HG03159 (cell line): ENCODE data around the gene PIK3C3.
"Not testable (repeated sequence)": the region's sequence is repeated elsewhere in the genome, so short reads cannot be mapped to it uniquely, and the experiment has no call there.

Experiments
- ATAC-seq: cut with Tn5 transposase; IDR thresholded peaks from one replicate; pipeline ENCODE4 v1.9.1; 2021; ENCODE audit warnings: mild to moderate bottlenecking, moderate library complexity; ENCODE audit not compliant: unreplicated experiment

PIK3C3 gene

DNA sequence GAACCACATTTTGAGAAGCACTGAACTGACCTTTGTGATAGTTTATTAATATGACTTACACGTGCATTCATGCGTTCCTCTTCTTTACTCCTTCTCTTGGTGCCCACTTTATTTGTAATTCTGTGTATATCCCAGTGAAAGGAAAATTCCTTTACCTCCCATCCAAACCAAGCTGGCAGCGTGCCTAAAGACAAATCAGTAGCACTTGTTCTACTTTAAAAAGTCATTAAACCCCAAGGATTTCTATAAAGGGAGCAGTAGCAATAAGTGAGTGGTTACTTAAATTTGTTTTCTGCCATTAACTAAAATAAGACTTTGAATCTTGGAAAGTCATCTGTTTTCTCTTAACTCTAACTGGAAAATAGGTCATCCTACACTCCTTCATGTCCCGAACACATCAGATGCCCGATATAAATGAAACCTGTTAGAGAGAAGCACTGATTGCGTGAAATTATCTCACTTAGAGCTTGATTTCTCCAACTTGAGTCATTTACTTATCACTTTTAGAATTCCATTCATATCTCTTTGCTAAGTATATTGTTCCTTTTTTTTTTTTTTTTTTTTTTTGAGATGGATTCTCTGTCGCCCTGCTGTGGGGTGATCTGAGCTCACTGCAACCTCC, 10.7 kb downstream of the PIK3C3 start:
- ATAC-seq = no peak

DNA sequence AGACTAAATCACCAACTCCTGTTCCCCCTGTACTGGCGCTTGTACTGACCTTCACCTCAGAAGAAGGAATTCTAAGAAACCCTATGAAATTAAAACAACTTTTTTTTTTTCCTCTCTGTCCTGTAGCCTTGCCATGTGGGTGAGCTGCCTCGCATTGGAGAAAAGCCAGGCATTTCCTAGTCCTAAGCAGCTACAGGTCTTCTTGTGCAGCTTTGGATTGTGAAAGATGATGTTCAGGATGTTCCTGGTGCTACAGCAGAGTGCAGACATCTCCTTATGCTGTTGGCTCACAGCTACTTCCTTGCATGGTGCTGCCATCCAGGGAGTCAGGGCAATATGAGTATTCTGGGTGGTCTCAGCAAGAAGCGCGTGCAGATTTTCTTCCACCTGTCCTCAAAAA, 11.9 kb downstream of the PIK3C3 start:
- no peak for ATAC-seq

DNA sequence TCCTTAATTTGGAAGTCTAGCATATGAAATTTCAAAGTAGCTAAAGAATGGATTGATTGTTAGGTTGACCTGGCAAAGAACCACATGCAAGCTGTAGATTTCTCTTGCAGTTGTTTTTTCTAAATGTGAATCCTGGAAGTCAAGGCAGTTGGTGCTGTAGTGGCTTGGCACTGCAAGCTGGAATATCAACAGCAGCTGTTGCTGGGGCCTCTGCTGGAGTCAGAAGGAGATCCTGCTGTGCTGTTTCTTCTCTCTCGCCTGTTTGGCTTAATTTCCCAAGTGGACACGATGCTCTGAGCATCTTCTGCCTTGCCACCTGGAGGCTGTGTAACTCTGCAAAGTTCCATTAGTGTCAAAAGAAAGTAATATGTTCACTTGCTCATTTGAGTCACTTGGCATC, 12.6 kb downstream of the PIK3C3 start:
- ATAC-seq = no peak

DNA sequence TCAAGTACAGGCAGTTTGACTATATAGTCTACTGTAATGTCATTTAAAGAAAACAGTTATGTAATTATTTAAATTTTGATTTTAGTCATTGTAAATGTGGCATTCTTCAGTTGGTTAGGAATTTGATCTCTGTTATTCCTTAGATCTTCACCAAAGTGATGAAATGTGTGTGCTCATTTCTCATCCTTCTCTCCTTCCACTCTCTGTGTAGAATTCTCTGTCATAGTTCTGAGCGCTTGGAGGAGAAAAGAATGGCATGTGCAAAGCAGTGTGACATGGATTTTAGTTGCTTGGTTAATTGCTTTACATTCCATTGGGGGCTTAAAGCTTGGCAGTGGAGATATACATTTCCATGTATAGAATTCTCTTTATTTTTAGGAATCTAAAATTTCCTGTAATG, 14.8 kb downstream of the PIK3C3 start:
- ATAC-seq = no peak

DNA sequence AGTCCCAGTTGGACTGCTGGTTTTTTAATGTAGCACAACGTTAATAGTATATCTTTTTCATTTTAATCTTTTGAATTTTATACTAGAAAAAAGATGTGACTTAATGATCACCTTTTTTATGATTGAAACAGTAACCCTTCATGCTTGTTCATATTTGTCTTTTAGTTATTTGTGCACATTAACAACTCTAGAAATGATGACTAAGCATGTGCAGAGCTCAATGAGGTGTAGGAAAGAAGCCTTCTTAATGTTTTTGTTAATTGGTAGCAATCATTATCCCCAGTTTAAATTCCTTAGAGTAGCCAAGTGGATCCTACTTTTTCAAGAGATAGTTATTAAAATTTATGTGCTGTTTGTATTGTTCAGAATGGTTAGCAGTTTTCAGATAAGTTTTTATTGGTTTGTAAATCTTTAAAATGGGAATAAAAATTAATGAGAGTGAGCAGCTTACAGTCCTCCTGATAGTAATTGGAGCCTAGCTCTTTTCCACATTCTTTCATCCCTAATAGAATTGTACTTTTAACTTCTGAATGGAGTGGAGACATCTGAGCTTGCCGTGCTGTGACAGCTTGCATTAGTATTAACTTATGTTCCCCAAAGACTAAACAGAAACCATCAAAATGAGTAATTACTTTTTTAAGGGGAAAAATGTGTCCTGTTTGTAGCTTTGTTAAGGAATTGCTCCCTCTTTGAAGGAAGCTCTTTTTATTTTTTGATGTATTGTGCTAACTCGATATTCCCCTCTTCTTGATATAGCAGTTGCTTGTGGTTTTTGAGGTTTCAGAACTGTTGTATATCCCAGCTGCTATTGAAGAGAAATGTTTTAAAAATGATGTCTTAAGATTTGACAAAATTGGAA, 17.3 kb downstream of the PIK3C3 start:
- ATAC-seq = no peak

DNA sequence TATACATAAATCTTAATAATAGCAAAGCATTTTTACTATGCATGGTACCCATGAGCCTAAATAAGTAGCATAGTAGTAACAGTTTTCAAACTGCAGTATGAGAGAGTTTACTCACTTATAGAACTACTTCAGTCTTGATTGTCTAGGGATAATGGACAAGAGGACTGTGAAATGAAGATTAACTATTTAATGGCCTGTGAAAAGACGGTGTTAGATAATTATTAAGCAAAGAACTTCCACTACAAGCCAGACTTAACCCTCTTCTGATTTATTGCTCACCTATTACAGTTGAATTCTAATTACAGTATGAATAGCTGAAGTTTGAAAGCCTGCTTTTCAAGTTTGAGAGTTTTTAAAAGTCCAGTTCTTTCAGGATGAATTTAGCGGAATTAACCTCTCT, 18.9 kb downstream of the PIK3C3 start:
- peak; percentile 42 for ATAC-seq

DNA sequence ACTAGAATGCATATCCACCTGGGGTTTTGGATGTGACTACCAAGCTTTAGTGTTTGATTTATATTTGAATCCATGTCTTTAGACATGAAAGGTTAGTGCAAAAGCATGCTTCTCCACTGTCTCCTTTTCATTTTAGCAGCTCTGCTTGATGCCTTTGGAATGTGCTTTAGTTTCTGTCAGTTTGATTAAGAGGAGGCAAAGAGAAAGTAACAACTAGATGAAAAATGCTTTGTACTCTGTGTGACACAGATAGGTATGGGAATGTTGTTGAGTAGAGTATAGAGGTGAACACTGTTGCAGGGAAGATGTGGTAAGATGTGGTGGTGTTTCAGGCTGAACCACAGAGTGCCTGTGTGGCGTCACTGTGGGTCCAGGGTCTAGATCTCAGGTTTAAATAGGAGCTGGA, 19.8 kb downstream of the PIK3C3 start:
- ATAC-seq = no peak

DNA sequence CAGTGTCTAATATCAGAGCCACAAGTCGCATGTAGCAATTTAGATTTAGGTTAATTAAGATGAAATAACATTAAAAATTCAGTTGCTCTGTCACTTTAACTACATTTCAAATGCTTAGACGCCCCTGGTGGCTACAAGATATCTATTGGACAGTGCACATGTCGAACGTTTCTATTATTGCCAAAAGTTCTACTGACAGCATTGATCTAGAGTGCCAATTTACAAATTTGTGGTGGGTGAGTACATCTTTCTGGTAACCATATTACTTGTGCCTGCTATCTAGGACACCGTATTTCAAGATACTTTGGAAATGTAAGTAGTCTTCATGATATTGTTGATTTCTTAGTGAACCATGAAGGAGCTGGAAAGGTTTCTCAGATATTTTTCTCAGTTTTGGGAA, 20.2 kb downstream of the PIK3C3 start:
- ATAC-seq = no peak

DNA sequence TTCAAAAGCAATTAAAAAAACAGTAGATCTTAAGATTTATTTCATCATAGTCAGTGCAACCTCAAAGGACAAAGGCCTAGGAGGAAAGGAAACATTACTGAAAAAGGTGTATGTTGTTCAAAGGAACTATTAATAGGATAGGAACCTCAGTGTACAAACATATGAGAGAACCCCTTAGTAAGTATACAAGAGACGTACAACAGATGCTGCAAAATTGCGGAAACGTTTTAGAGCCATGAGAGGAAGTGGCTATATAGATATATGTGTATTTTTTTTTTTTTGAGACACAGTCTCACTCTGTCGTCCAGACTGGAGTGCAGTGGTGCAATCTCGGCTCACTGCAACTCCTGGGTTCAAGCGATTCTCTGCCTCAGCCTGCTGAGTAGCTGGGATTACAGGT, 22.2 kb downstream of the PIK3C3 start:
- no peak for ATAC-seq

DNA sequence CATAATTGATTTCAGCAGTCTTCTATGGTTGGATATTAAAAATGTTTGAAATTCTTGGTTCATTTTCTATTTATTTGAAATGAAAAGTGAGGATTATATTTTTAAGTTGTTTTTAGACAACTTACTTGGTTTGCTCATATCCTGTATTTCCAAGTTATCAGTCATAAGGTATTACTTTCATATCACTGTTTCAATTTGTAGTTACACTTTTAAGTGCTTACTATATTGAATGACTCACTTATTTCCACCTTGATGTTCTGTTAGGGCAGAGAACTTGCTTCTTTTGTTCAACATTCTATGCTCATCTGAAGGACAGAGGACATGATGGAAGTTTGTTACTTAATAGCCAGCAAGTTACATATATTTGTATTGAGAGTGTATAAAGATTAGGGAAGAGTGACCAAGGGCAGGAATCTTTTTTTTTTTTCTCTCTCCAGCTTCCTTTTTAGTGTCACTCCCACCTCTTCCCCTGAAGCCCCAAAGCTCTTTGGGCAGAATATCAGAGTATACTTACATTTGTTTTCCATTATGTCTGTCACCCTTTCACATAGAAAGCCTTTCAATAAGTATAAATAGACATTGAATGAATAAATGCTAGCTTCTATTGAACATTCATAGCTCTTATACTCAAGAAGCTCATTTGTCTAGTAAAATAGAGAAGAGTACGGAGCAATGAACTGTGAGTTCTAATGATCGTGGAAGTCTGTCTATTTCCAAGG, 28.1 kb downstream of the PIK3C3 start:
- peak; percentile 96 for ATAC-seq

DNA sequence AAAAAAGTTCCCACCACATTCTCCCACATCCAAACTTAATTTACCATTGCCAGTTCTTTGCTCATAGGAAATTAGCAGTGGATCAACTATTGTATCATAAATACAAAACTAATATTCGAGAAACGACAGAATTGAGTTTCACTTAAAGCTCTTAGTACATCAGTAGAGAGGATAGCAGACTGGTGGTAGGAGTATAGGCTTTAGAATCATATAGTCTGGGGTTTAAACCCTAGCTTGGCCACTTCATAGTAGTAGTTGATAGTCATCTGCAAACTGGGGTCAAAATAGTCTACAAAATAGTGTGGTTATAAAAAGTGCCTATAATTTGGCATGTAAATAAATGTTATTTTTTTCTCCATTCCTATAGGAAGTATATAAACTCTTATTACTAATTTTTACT, 30.9 kb downstream of the PIK3C3 start:
- ATAC-seq = no peak

DNA sequence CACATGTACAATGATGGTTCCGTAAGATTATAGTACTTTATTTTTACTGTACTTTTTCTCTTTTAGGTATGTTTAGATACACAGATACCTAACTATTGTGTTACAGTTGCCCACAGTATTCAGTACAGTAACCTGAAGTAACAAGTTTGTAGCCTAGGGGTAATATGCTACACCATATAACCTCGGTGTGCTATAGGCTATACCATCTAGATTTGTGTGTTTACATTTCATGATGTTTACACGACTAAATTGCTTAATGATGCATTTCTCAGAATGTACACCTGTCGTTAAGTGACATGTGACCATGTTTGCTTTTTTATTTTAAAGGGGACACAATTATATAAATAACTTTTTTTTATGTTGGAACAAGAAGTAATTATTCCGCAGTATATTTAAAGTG, 34.5 kb downstream of the PIK3C3 start:
- no peak for ATAC-seq

DNA sequence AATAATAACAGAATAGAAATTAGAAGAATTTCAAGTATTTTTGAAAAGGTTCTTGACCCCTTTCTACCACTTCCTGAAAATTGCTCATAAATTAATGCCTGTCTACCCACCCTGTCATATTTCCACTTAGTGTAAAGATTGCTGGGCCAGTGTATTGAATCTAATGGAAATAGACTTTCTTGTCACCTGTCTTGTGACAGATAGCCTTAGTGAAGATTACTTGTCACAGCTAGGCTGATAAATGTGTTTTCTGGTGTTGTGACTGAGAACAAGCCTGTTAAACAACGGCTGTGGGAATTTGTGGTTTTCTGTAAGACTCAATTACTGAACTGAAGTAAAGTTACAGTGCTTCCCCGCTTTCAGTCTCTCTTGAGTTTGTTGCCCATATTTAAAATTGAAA, 37.0 kb downstream of the PIK3C3 start:
- peak; percentile 73 for ATAC-seq

DNA sequence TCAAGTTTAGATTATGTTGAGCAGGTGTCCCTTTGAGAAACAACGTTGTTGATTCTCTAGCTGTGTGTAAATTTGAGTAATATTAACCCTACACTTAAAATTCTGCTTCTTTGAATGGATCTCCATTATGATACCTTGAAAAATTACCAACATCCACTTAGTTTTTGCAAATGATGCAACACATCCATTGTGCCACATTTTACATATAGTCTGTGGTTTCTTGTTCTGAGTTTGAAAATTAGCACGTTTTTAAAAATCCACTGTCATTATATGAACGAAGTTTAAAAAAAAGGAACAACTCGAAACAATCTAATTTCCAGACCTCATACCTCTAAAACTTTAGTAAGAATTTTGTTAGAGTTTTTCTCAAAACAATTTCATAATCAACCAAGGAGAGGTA, 37.7 kb downstream of the PIK3C3 start:
- no peak for ATAC-seq

DNA sequence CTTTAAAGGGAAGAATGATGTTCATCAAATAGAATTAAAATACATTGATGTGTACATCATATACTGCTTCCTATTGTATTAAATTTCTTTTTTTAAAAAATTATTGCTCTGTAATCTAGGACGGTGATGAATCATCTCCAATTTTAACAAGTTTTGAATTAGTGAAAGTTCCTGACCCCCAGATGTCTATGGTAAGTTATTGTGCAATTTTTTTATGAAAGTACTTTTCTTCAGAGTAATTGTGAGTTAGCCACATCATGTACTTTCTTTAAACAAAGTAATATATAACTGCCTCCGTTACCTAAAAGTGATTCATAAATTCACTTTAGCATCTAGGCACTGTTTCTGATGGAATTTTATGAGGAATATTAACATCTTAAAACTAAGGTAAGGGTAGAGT, 38.1 kb downstream of the PIK3C3 start:
- no peak for ATAC-seq

DNA sequence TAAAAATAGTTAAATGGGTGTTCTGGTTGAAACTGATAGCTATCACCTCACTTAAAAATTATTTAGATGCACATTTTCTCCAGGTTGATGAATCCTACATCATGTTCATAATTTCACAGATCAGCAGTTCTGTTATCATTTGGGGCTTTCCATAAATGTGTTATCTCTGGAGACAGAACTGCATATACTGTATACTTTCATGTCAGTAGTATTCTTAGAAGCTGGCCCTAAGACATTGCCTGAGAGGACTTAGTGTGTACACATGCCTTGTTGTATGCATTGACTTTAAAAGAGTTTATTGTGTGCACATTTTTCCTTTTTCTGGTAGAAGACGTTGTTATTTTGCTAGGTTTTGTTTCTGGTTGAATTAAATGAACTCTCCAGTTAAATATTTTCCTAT, 41.0 kb downstream of the PIK3C3 start:
- no peak for ATAC-seq

DNA sequence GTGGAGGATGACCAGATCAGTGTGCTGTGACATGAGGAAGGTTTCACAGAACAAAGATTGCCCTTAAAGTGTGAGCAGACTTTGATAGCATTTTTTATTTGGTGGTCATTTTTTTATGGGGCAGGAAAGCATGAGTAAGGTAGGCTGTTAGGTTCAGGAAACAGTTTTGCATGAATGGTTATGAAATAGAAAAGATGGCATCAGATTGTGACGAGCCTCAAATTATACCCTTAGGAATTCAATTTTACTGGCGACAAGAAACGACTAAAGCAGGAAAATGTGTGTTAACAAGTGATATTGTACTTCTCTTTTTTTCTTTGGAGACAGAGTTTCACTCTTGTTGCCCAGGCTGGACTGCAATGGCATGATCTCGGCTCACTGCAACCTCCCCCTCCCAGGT, 44.7 kb downstream of the PIK3C3 start:
- no peak for ATAC-seq

DNA sequence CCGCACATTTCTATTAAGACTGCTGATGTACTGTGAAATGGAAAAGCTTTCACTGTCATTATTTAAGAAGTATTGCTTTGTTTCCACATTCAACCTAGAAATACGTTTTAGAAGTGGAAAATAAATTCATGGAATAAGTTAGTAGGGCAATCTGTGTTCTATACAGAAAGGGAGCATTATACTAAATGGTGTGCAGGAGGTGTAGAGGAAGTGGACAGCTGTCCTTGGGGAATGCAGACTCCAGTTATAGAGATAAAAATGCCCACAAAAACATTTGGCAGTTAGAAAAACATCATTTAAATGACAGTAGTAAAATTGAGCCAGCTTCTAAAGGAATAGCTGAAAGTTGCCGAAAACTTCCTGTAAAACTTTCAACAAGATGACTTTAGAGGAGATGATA, 46.8 kb downstream of the PIK3C3 start:
- no peak for ATAC-seq

DNA sequence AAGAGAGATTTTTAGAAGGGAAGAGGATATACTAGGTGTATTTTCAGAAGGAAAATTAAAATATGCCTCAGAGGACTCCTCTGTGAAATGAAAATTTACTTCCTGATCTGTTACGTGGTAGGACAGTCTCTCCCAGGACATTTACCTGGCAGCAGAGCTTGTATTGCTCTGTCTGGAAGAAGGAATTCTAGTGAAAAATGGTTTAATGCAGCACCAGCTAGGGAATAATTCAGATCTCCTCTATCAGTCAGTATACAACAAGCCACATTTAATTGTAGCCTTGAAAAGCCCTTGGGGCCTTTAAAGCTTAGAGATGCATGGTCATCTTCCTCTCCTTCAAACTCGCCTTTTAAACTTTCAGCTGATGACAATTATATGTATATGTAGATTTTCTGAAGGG, 49.6 kb downstream of the PIK3C3 start:
- no peak for ATAC-seq

DNA sequence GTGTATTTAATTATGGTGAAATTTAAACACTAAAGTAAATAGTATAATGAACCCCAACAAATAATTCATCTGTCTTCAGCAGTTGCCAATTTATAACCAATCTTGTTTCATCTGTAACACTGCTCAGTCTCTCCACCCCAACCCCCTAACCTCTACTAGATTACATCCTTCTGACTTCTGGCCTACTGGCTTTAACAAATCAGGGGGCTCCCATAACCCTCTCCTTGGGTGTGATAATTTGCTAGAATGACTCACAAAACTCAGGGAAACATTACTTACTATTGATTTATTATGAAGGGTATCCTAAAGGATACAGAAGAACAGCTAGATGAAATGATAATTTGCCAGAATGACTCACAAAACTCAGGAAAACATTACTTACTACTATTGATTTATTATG, 50.7 kb downstream of the PIK3C3 start:
- no peak for ATAC-seq

DNA sequence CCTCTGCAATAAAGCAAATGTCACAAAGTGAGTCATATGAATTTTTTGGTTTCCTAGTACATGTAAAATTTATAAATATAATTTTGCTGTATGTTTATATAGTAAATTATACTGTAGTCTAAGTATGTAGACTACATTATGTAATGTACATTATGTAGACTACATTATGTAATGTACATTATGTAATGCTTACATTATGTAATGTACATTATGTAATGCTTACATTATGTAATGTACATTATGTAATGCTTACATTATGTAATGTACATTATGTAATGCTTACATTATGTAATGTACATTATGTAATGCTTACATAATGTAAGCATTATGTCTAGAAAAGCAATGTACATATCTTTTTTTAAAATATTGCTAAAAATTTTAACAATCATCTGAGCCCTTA, 54.4 kb downstream of the PIK3C3 start:
- not testable (repeated sequence) for ATAC-seq

DNA sequence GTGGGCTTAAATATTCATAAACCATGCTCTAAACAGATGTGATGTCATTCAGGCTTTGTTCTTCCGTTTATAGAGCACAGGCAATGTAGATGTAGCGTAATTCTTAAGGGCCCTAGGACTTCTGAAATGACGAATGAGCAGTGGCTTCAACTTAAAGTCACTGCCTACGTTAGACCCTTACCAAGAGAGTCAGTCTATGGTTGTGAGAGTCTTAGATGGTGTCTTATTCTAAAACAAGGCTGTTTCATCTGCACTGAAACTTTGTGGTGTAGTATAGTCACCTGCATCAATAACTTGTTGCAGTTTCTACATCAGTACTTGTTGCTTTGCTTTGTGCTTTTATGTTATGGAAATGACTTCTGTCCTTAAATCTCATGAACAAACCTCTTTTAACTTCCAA, 56.0 kb downstream of the PIK3C3 start:
- peak; percentile 99 for ATAC-seq
